ENCODE results near the gene OTUD7B.

GRCh38 chr1:149945206-149945605, 65.3 kb downstream of the OTUD7B start:
- TF ChIP-seq CTCF (IDR thresholded peaks at IDR 0.05), result no peak
- no peak for TF ChIP-seq POLR2A (IDR thresholded peaks at IDR 0.05)
